ENCODE measurements around the gene UQCR11.

DNA sequence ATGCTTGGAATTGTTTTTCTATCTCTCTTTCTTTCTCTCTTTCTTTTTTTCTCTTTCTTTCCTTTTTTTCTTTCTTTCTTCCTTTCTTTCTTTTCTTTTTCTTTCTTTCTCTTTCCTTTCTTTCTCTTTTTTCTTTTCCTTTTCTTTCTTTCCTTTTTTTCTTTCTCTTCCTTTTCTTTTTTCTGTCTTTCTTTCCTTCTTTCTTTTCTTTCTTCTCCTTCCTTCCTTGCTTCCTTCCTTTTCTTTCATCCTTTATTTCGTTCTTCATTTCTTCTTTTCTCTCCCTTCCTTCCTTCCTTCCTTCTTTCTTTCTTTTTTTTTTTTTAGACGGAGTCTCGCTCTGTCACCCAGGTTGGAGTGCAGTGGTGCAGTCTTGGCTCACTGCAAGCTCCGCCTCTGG lies 35.3 kb downstream of the UQCR11 start:
- TF ChIP-seq, protein P1, sequence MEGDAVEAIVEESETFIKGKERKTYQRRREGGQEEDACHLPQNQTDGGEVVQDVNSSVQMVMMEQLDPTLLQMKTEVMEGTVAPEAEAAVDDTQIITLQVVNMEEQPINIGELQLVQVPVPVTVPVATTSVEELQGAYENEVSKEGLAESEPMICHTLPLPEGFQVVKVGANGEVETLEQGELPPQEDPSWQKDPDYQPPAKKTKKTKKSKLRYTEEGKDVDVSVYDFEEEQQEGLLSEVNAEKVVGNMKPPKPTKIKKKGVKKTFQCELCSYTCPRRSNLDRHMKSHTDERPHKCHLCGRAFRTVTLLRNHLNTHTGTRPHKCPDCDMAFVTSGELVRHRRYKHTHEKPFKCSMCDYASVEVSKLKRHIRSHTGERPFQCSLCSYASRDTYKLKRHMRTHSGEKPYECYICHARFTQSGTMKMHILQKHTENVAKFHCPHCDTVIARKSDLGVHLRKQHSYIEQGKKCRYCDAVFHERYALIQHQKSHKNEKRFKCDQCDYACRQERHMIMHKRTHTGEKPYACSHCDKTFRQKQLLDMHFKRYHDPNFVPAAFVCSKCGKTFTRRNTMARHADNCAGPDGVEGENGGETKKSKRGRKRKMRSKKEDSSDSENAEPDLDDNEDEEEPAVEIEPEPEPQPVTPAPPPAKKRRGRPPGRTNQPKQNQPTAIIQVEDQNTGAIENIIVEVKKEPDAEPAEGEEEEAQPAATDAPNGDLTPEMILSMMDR (conservative IDR thresholded peaks at IDR 0.05 in 1 of 2, IDR thresholded peaks at IDR 0.05 in 1 of 2; ENCODE audit: extremely low read depth in 1 of 2, insufficient read depth in 1 of 2, low read depth in 1 of 2, low read length in 2 of 2): no peak
- TF ChIP-seq EZH2 (IDR thresholded peaks at IDR 0.05; ENCODE audit: borderline replicate concordance, low read length): no peak

Data from mammary epithelial cell (primary cell).